Pericardium fibroblast (primary cell): ENCODE results near the gene USP44. TPM values are rescaled to one million over a fixed set of nuclear protein-coding genes. Genes with fewer than 3 reads are reported as not detected.

Experiments
- total RNA-seq: library from RNA; depleted of rRNA; stranded (reverse); fragments of >200 nt; gene quantifications from 2 replicates; pipeline ENCODE4 v1.2.3, GENCODE V29; 2015

Gene USP44
- under 0.01 and 0.09 TPM in 2 replicates for total RNA-seq

GRCh38 chr12:95551305-95551704 is at the start of gene USP44:
Gene USP44 (minus strand): TSS chr12:95551476. CDS start chr12:95534256, 17,220 bp downstream.

GRCh38 chr12:95473884-95474659 is 77.2 kb downstream of the USP44 start, which contains the start of gene METAP2:
Gene METAP2 (plus strand): TSS chr12:95474152. CDS start chr12:95474180, 28 bp downstream.

Other genes starting within 250 kb of the USP44 start
- gene METAP2, start 77.3 kb downstream of the USP44 start, total RNA-seq: 58.1 and 60.7 TPM in 2 replicates
- 4.2 and 14.4 TPM in 2 replicates for gene NTN4, start 239.3 kb upstream of the USP44 start, total RNA-seq